ENCODE measurements around the gene ACSS1. TPM values are rescaled to one million over a fixed set of nuclear protein-coding genes. Genes with fewer than 3 reads are reported as not detected.

The ACSS1 gene
- total RNA-seq, 2 experiments from 2014 or later: 17.5 to 18.2 TPM

- Mint-ChIP-seq H3K27me3 (no peaks in the 10 kb centered on the region), H3K36me3 (ENCODE audit: low read depth) (peaks cover 3% of the 10 kb centered on the region), H3K4me1 (ENCODE audit: low read depth) (peaks cover 2% of the 10 kb centered on the region), H3K27ac (no peak overlapping the region), H3K4me3 (no peak overlapping the region), H3K9me3 (no peaks in the 10 kb centered on the region)
- DNase-seq: no peak
- CTCF ChIA-PET: interaction anchor here (1.0 to 1.5 kb wide), 2 partner anchors 13 to 41 kb away, joined by 3 to 5 read pairs; no protein-coding TSS in a partner anchor
- intact Hi-C loops (cut with micrococcal nuclease): no loop called here
- POLR2A ChIA-PET: no interaction called here
- no peak for ATAC-seq
- TF ChIP-seq CTCF (IDR thresholded peaks at IDR 0.05): no peak
Observed at GRCh38 chr20:25024171-25024570, 33.8 kb downstream of the ACSS1 start.

GRCh38 chr20:25023356-25023755 is 34.6 kb downstream of the ACSS1 start:
- TF ChIP-seq CTCF (IDR thresholded peaks at IDR 0.05): no peak
- ChIA-PET CTCF (interaction anchor here (1.5 kb wide), 1 partner anchor 14 kb away, joined by 5 read pairs; no protein-coding TSS in a partner anchor), POLR2A (no interaction called here)
- Mint-ChIP-seq H3K4me1 (ENCODE audit: low read depth) (no peaks in the 10 kb centered on the region), H3K4me3 (no peak overlapping the region), H3K36me3 (ENCODE audit: low read depth) (peaks cover 3% of the 10 kb centered on the region), H3K27ac (no peak overlapping the region), H3K9me3 (no peaks in the 10 kb centered on the region), H3K27me3 (no peaks in the 10 kb centered on the region)
- intact Hi-C loops (cut with micrococcal nuclease): no loop called here
- ATAC-seq (no peak), DNase-seq (no peak)

GRCh38 chr20:25022680-25023079 is 35.3 kb downstream of the ACSS1 start:
- H3K36me3 Mint-ChIP-seq (ENCODE audit: low read depth): peaks cover 3% of the 10 kb centered on the region
- POLR2A ChIA-PET: no interaction called here
- no peaks in the 10 kb centered on the region for H3K9me3 Mint-ChIP-seq
- CTCF ChIA-PET: interaction anchor here (0.7 to 1.5 kb wide), 2 partner anchors 12 to 15 kb away, joined by 3 to 5 read pairs; no protein-coding TSS in a partner anchor
- ATAC-seq: no peak
- no peak for DNase-seq
- no peaks in the 10 kb centered on the region for H3K4me1 Mint-ChIP-seq (ENCODE audit: low read depth)
- no peak overlapping the region for H3K27ac Mint-ChIP-seq
- no peaks in the 10 kb centered on the region for H3K27me3 Mint-ChIP-seq
- TF ChIP-seq CTCF (IDR thresholded peaks at IDR 0.05): no peak
- intact Hi-C loops (cut with micrococcal nuclease): no loop called here
- H3K4me3 Mint-ChIP-seq: no peak overlapping the region

GRCh38 chr20:25021336-25021735 is 36.6 kb downstream of the ACSS1 start:
- H3K27me3 Mint-ChIP-seq: no peaks in the 10 kb centered on the region
- H3K27ac Mint-ChIP-seq: no peak overlapping the region
- peaks cover 3% of the 10 kb centered on the region for H3K36me3 Mint-ChIP-seq (ENCODE audit: low read depth)
- no peak for TF ChIP-seq CTCF (IDR thresholded peaks at IDR 0.05)
- POLR2A ChIA-PET: interaction anchor here (1.3 kb wide), 1 partner anchor 11 kb away, joined by 4 read pairs; no protein-coding TSS in a partner anchor
- ATAC-seq (no peak), DNase-seq (no peak)
- CTCF ChIA-PET: interaction anchor here (1.1 kb wide), 1 partner anchor 13 kb away, joined by 3 read pairs; no protein-coding TSS in a partner anchor
- no peak overlapping the region for H3K4me3 Mint-ChIP-seq
- H3K4me1 Mint-ChIP-seq (ENCODE audit: low read depth): no peaks in the 10 kb centered on the region
- intact Hi-C loops (cut with micrococcal nuclease): no loop called here
- H3K9me3 Mint-ChIP-seq: no peaks in the 10 kb centered on the region

- TF ChIP-seq CTCF (IDR thresholded peaks at IDR 0.05): no peak
- ATAC-seq: no peak
- Mint-ChIP-seq H3K27ac (no peak overlapping the region), H3K27me3 (no peaks in the 10 kb centered on the region), H3K9me3 (no peaks in the 10 kb centered on the region), H3K36me3 (ENCODE audit: low read depth) (peaks cover 3% of the 10 kb centered on the region), H3K4me3 (no peak overlapping the region), H3K4me1 (ENCODE audit: low read depth) (no peaks in the 10 kb centered on the region)
- ChIA-PET POLR2A (interaction anchor here (1.3 kb wide), 1 partner anchor 11 kb away, joined by 4 read pairs; no protein-coding TSS in a partner anchor), CTCF (no interaction called here)
- no peak for DNase-seq
- intact Hi-C loops (cut with micrococcal nuclease): no loop called here
Observed at GRCh38 chr20:25020901-25021301, 37.0 kb downstream of the ACSS1 start.

Data from activated CD8-positive, alpha-beta T cell treated with anti-CD3 and anti-CD28 coated beads for 36 hours (primary cell).